Measurements from ENCODE around the gene ATP6V1B1. TPM values are rescaled to one million over a fixed set of nuclear protein-coding genes. Genes with fewer than 3 reads are reported as not detected.
"Not testable (repeated sequence)": the region's sequence is repeated elsewhere in the genome, so short reads cannot be mapped to it uniquely, and the experiment has no call there.

Gene ATP6V1B1
- total RNA-seq, 1 donor, result not detected

- TF ChIP-seq, protein P1, sequence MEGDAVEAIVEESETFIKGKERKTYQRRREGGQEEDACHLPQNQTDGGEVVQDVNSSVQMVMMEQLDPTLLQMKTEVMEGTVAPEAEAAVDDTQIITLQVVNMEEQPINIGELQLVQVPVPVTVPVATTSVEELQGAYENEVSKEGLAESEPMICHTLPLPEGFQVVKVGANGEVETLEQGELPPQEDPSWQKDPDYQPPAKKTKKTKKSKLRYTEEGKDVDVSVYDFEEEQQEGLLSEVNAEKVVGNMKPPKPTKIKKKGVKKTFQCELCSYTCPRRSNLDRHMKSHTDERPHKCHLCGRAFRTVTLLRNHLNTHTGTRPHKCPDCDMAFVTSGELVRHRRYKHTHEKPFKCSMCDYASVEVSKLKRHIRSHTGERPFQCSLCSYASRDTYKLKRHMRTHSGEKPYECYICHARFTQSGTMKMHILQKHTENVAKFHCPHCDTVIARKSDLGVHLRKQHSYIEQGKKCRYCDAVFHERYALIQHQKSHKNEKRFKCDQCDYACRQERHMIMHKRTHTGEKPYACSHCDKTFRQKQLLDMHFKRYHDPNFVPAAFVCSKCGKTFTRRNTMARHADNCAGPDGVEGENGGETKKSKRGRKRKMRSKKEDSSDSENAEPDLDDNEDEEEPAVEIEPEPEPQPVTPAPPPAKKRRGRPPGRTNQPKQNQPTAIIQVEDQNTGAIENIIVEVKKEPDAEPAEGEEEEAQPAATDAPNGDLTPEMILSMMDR (IDR thresholded peaks at IDR 0.05; ENCODE audit: insufficient read depth, low read depth, low read length), result peak; percentile 66
- peak within 1 kb of the TSS; percentile 94 for H3K4me3 ChIP-seq (ENCODE audit: low read depth, low read length)
- peak; percentile 80 for DNase-seq (ENCODE audit: low read depth)
Observed at GRCh38 chr2:70994699-70995425, 59.2 kb downstream of the ATP6V1B1 start, which contains the start of gene TEX261. TEX261 (minus strand) TSS chr2:70994873; CDS start chr2:70994757, 116 bp downstream.

DNA sequence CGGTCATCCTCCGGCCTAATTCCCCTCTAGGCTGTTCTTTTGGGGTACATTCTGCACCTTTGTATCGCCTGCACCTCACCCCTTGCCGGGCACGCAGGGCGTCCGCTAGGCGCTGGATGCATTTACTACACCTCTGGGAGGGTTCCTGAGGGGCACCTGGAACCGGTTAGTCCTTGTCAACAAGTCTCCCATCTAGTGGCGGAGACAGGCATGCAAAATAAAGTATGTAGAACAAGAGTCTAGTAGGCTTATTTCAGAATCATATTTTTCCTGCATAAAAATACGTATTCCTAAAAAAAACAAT lies 59.7 kb downstream of the ATP6V1B1 start:
- TF ChIP-seq, protein P1 (IDR thresholded peaks at IDR 0.05; ENCODE audit: insufficient read depth, low read depth, low read length), result peak; percentile 41
- H3K4me3 ChIP-seq (ENCODE audit: low read depth, low read length), result peak overlapping the region; percentile 94
- DNase-seq (ENCODE audit: low read depth), result no peak

DNA sequence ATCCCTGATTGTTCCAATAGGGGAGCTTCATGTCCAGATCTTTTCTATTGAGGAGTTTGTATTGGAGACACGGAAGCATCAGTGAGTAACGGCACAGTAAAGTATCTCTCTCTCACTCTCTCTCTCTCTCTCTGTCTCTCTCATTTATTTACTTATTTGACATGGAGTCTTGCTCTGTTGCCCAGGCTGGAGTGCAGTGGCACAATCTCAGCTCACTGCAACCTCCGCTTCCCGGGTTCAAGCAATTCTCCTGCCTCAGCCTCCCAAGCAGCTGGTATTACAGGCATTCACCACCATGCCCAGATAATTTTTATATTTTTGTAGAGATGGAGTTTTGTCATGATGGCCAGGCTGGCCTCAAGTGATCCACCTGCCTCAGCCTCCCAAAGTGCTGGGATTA lies 63.2 kb downstream of the ATP6V1B1 start:
- not testable (repeated sequence) for H3K4me3 ChIP-seq (ENCODE audit: low read depth, low read length); DNase-seq (ENCODE audit: low read depth)

- TF ChIP-seq, protein P1 (IDR thresholded peaks at IDR 0.05; ENCODE audit: insufficient read depth, low read depth, low read length), result no peak
- H3K4me3 ChIP-seq (ENCODE audit: low read depth, low read length), result no peak overlapping the region
- no peak for DNase-seq (ENCODE audit: low read depth)
Observed at GRCh38 chr2:70999362-70999761, 63.7 kb downstream of the ATP6V1B1 start.

- not testable (repeated sequence) for H3K4me3 ChIP-seq (ENCODE audit: low read depth, low read length); DNase-seq (ENCODE audit: low read depth)
Observed at GRCh38 chr2:70999931-71000330, 64.2 kb downstream of the ATP6V1B1 start.

DNA sequence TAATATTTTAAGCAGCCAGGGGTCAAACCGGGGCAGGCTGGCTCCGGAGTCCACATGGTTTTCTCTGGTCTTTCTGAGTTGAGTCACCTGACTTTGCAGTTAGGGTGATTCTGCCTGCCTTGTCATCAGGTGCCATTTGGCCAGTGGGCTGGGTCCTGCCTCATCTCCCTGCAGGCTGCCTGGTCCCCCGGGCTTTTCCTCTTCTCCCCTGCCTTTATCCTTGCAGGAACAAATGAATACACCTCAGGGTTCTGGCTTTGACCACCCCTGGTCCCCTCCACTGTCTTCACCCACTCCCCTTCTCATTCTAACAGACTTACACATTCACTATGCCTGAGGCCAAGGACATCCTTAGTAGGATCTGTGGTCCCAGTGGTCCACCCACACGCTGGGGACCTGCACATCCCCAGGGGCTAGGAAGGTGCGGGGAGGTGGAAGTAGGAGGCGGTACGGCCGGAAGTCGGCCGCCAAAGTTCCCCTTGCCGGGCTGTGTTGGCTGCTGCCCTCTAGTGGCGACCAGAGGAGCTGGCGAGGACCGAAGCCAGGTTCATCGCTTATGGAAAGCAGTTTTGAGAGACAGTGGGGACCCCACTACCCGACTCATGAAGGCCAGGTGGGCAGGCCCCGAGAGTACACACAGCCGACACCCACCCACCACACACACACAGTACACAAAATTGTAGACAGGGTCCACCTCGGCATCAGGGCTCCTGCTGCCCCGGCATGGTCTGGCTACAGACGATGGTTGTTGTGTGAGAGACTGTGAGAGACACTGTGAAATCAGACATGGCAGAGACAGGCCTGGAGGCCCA lies 65.3 kb downstream of the ATP6V1B1 start:
- TF ChIP-seq, protein P1 (IDR thresholded peaks at IDR 0.05; ENCODE audit: insufficient read depth, low read depth, low read length), result peak; percentile 92
- H3K4me3 ChIP-seq (ENCODE audit: low read depth, low read length), result peak overlapping the region; percentile 26
- peak; percentile 67 for DNase-seq (ENCODE audit: low read depth)

DNA sequence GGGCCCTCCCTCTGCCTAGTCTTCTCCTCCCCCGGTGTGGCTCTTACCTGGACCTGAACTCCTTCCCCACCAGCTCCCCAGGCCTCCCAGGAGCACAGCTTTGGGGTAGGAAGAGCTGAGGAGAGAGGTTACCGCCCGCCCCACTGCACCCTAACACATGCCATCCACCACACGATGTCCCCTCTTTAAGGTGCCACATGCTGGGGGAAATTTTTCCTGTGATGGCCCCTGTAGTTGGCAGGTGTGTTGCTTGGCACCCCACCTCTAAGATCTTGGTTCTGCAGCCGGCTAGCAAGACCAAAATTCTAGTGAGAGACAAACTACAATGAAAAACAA lies 65.9 kb downstream of the ATP6V1B1 start:
- TF ChIP-seq, protein P1 (IDR thresholded peaks at IDR 0.05; ENCODE audit: insufficient read depth, low read depth, low read length), result no peak
- H3K4me3 ChIP-seq (ENCODE audit: low read depth, low read length), result no peak overlapping the region
- DNase-seq (ENCODE audit: low read depth), result no peak
